ENCODE data around the gene OR52E8.
A peak's percentile ranks its signal among the peaks of the same experiment; 100 is the strongest.

OR52E8 gene

DNA sequence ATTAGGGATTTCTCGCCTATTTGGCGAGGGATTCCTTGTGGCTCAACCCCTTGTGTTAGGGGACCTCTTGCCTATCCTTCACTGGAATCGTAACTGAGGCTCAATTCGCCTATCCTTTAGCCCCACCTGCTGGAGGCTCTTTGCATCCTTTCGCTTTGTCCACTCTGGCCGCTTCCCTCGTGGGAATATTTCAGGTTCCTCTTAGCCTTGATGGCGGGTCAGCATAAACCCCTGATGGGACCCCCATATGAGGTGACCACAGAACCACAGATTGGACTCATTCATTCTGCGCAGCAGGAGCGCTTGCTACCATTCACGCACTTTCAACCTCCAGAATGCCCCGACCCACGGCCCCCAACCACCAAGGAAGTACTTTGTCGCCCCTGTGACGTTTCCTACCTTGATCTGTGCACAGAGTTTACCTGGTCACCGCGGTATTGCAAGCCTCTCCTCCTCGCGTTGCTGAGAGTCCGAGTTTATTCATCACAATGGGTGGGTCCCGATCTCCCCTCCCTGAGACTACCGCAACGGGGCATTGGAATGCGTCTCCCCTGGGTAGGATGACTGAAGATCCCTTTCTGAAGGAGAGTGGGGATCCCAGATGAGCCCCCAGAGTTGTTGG lies 48.9 kb downstream of the OR52E8 start, which contains the start of gene OR52N2:
Gene OR52N2, plus strand, starts transcription at position 425 of the 622 bp plus-strand sequence. CDS start 11,412 bp downstream, outside the sequence.
- DNase-seq (ENCODE audit: low read depth in 3 of 3), result peak; percentile 44 to 50 (median 49)

DNA sequence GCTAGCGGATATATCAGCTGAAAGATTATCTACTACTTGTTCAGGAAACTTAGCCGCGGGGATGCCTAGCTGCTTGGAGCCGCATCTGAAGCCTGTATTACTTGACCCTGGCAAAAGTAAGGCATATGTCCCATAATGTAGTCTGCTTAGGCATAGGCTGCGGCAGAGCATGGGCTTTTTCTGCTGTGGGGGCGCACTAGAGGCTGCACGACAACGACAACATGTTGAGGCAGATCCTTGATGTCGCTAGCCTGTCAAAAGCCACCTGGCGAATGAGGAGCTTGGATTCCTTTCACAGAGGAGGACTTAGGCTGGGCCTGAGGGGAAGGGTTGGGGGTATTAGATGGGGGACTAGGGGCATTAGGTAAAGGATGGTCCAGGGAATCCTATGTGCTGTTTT lies 49.9 kb downstream of the OR52E8 start:
- DNase-seq (ENCODE audit: low read depth in 3 of 3), result no peak
